Parathyroid adenoma (tissue), 2 donors: ENCODE results near the gene SETD2.

Experiments
- H2AFZ ChIP-seq: fragments of 300-600 bp; sonication (generic); one replicate; pipeline ENCODE4 v1.7.0; 2017; ENCODE audit warnings: antibody characterized with exemption, mild to moderate bottlenecking
- H3K27ac ChIP-seq: fragments of 300-600 bp; sonication (generic); one replicate; pipeline ENCODE4 v1.7.0; 2017
- H3K27me3 ChIP-seq: fragments of 300-600 bp; sonication (generic); one replicate; pipeline ENCODE4 v1.7.0; 2017; ENCODE audit warnings: low read length; ENCODE audit not compliant: control insufficient read depth, insufficient read depth
- H3K36me3 ChIP-seq: fragments of 300-600 bp; sonication (generic); one replicate; pipeline ENCODE4 v1.7.0; 2017; ENCODE audit warnings: low read length; ENCODE audit not compliant: control insufficient read depth, insufficient read depth
- H3K4me1 ChIP-seq: fragments of 300-600 bp; sonication (generic); one replicate; pipeline ENCODE4 v1.7.0; 2017; ENCODE audit warnings: control low read depth
- H3K4me2 ChIP-seq: fragments of 300-600 bp; sonication (generic); one replicate; pipeline ENCODE4 v1.7.0; 2017; ENCODE audit warnings: low read length
- H3K4me3 ChIP-seq: fragments of 300-600 bp; sonication (generic); one replicate; pipeline ENCODE4 v1.7.0; 2017; ENCODE audit warnings: low read depth, low read length
- H3K79me2 ChIP-seq: fragments of 300-600 bp; sonication (generic); one replicate; pipeline ENCODE4 v1.7.0; 2017; ENCODE audit warnings: control low read depth
- H3K9ac ChIP-seq: fragments of 300-600 bp; sonication (generic); one replicate; pipeline ENCODE4 v1.7.0; 2017; ENCODE audit warnings: mild to moderate bottlenecking
- H3K9me3 ChIP-seq: fragments of 300-600 bp; sonication (generic); one replicate; pipeline ENCODE4 v1.7.0; 2017; ENCODE audit warnings: low read length; ENCODE audit not compliant: control insufficient read depth
- TF ChIP-seq, protein P1 (sequence below): fragments of 300-600 bp; sonication (generic); IDR thresholded peaks from one replicate; pipeline ENCODE4 v1.7.0; 2017; ENCODE audit warnings: antibody characterized with exemption, mild to moderate bottlenecking
- donor health status: primary hyperparathyroidism.

The SETD2 gene

DNA sequence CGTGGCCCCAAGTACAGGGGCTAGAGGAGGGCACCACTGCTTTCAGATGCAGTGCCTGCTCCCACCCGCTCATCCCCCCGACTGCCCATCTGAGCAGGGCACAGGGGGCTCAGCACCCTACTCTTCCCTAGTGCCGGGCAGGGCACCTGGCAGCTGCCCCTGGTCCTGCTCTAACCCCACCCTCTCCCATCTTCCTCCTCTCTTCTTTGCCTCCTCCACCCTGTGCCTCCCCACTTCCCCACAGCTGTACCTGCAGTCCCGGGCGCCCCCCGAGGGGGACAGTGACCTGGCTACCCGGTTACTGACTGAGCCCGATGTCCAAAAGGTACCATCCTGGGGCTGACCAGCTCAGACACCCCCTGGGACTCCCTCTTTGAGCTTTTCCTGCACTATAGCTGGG lies 171.7 kb downstream of the SETD2 start:
- no peaks in the 10 kb centered on the region for H3K27me3 ChIP-seq
- H3K4me2 ChIP-seq = no peak overlapping the region
- no peaks in the 10 kb centered on the region for H3K9me3 ChIP-seq
- H3K4me3 ChIP-seq = no peak overlapping the region
- H3K4me1 ChIP-seq = peaks cover 4% of the 10 kb centered on the region
- no peak overlapping the region for H2AFZ ChIP-seq
- TF ChIP-seq, protein P1, sequence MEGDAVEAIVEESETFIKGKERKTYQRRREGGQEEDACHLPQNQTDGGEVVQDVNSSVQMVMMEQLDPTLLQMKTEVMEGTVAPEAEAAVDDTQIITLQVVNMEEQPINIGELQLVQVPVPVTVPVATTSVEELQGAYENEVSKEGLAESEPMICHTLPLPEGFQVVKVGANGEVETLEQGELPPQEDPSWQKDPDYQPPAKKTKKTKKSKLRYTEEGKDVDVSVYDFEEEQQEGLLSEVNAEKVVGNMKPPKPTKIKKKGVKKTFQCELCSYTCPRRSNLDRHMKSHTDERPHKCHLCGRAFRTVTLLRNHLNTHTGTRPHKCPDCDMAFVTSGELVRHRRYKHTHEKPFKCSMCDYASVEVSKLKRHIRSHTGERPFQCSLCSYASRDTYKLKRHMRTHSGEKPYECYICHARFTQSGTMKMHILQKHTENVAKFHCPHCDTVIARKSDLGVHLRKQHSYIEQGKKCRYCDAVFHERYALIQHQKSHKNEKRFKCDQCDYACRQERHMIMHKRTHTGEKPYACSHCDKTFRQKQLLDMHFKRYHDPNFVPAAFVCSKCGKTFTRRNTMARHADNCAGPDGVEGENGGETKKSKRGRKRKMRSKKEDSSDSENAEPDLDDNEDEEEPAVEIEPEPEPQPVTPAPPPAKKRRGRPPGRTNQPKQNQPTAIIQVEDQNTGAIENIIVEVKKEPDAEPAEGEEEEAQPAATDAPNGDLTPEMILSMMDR = no peak
- no peaks in the 10 kb centered on the region for H3K79me2 ChIP-seq
- no peak overlapping the region for H3K27ac ChIP-seq
- H3K9ac ChIP-seq = no peak overlapping the region
- no peaks in the 10 kb centered on the region for H3K36me3 ChIP-seq

DNA sequence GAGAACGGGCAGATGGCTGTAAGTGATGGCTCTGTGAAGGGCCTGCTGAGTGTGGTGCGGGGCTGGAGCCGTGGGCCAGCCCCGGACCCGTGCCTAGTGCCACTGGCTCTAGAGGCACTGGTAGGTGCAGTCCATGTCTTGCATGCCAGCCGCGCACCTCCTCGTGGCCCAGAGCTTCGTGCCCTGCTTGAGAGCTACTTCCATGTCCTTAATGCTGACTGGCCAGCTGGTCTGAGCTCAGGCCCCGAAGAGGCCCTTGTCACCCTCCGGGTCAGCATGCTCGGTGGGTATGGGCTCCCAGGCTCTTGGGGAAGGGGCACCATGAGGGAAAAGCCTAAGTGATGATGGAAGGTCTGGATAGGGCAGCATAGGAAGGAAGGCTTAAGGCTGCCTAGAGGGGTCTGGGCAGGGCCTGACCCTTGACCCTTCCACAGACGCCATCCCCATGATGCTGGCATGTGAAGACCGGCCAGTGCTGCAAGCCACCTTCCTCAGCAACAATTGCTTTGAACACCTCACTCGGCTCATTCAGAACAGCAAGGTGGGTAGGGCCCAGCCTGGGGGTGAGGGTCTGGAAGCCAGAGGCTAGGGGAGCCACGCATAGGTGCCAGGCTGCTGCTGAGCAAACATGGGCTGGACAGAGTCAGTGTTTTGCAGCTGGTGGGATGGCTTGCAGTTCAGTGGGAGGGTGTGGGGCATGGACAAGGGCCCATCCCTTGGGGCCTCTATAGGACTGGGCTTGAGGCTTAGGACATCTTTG lies 172.3 kb downstream of the SETD2 start:
- no peak overlapping the region for H2AFZ ChIP-seq
- no peak overlapping the region for H3K27ac ChIP-seq
- no peak overlapping the region for H3K4me3 ChIP-seq
- H3K9ac ChIP-seq = no peak overlapping the region
- H3K4me1 ChIP-seq = no peaks in the 10 kb centered on the region
- no peaks in the 10 kb centered on the region for H3K27me3 ChIP-seq
- no peak overlapping the region for H3K4me2 ChIP-seq
- no peaks in the 10 kb centered on the region for H3K36me3 ChIP-seq
- TF ChIP-seq, protein P1 = no peak
- no peaks in the 10 kb centered on the region for H3K79me2 ChIP-seq
- H3K9me3 ChIP-seq = no peaks in the 10 kb centered on the region

DNA sequence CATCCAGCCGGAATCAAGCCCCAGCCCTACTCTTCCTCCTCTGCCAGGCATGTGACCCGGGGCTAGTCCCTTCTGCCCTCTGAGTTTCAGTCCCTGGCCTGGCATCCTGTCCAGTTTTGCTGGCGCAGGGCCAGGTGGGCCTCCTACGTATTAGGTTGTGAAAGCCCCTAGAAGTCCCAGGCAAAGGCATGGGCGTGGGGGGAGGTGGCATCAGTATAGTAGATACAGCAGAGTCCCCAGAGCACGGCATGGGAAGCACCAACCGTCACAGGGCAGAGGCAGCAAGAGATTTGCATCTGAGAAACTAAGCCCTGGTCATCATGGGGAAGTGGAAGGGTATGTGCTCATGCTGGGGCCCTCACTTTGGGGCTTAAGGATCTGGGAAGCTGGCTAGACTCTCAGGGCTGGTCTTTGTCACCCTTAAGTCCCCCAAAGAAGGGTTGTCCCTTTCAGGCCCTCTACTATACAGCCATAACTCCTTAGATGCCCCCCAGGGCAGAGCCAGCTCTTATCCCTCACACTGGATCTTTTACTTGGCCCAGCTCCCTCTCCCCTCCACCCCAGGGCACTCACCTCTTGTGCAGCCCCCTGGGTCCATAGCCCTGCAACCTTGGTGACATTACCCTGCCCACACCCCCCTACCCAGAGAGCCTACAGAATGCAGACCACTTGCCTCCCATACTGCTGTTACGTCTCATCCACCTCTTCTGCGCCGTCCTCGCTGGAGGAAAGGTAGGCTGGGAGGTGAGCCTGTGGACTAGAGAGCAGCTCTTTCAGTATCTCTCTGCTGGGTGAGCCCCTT lies 173.1 kb downstream of the SETD2 start:
- Histone ChIP-seq H3K9me3 (no peaks in the 10 kb centered on the region), H3K27ac (no peak overlapping the region), H3K4me3 (no peak overlapping the region), H3K9ac (no peak overlapping the region), H2AFZ (no peak overlapping the region), H3K79me2 (no peaks in the 10 kb centered on the region), H3K36me3 (no peaks in the 10 kb centered on the region), H3K4me1 (no peaks in the 10 kb centered on the region), H3K4me2 (no peak overlapping the region), H3K27me3 (no peaks in the 10 kb centered on the region)
- TF ChIP-seq, protein P1 = no peak

DNA sequence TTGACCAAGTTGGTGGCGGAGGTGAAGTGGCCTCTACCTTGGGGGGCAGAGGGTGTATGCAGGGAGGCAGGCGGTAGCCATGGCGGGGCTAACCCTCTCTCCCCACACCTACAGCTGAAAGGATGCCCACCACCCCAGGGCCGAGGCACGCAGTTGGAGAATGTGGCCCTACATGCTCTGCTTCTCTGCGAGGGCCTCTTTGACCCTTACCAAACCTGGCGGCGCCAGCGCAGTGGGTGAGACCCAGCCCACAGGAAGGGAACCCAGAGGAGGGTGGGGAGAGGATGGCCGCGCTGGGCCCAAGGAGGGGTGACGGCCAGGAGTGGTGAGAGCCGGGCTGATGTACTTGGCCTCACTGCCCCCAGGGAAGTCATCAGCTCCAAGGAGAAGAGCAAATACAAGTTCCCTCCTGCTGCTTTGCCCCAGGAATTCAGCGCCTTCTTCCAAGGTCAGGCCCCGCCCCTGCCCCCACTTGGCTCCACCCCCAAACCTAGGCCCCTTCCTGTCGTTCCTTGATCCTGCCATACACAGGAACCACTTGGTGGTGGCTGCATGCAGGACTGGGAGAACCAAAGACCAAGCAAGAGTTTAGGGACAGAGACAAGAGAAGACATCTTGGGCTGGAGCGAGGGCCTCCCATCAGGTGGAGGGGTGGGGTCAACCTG lies 174.6 kb downstream of the SETD2 start:
- Histone ChIP-seq H2AFZ (no peak overlapping the region), H3K79me2 (no peaks in the 10 kb centered on the region), H3K36me3 (no peaks in the 10 kb centered on the region), H3K27ac (no peak overlapping the region), H3K4me3 (no peak overlapping the region), H3K9ac (no peak overlapping the region), H3K9me3 (no peaks in the 10 kb centered on the region), H3K4me2 (no peak overlapping the region), H3K4me1 (no peaks in the 10 kb centered on the region), H3K27me3 (no peaks in the 10 kb centered on the region)
- TF ChIP-seq, protein P1 = no peak
